ENCODE data around the gene ENG.
"Not testable (repeated sequence)": the region's sequence is repeated elsewhere in the genome, so short reads cannot be mapped to it uniquely, and the experiment has no call there.

ENG gene

GRCh38 chr9:127878652-127879390 lies 24.4 kb upstream of the ENG start:
- no peak for DNase-seq (ENCODE audit: low spot score)

GRCh38 chr9:127878001-127878651 lies 23.7 kb upstream of the ENG start:
- DNase-seq (ENCODE audit: low spot score), result no peak

- DNase-seq (ENCODE audit: low spot score), result no peak
These were observed 23.1 kb upstream of the ENG start, which contains the start of gene AK1 for GRCh38 chr9:127877566-127877998. TSS of gene AK1 (minus strand) at chr9:127877675. CDS start at chr9:127874617, 3,058 bp downstream.

GRCh38 chr9:127876764-127877562 lies 22.5 kb upstream of the ENG start:
- no peak for DNase-seq (ENCODE audit: low spot score)

- DNase-seq (ENCODE audit: low spot score), result no peak
These were observed 21.7 kb upstream of the ENG start for GRCh38 chr9:127876026-127876763.

GRCh38 chr9:127875306-127875966 lies 21.0 kb upstream of the ENG start:
- no peak for DNase-seq (ENCODE audit: low spot score)

GRCh38 chr9:127874301-127875221 lies 20.1 kb upstream of the ENG start:
- DNase-seq (ENCODE audit: low spot score), result no peak

- DNase-seq (ENCODE audit: low spot score), result no peak
These were observed 19.4 kb upstream of the ENG start for GRCh38 chr9:127873886-127874285.

- no peak for DNase-seq (ENCODE audit: low spot score)
These were observed 18.8 kb upstream of the ENG start for GRCh38 chr9:127873223-127873691.

- no peak for DNase-seq (ENCODE audit: low spot score)
These were observed 18.1 kb upstream of the ENG start for GRCh38 chr9:127872369-127873222.

GRCh38 chr9:127871531-127871930 lies 17.1 kb upstream of the ENG start:
- DNase-seq (ENCODE audit: low spot score), result no peak

GRCh38 chr9:127870887-127871286 lies 16.4 kb upstream of the ENG start:
- DNase-seq (ENCODE audit: low spot score), result no peak

GRCh38 chr9:127870153-127870491 lies 15.7 kb upstream of the ENG start:
- DNase-seq (ENCODE audit: low spot score), result not testable (repeated sequence)

GRCh38 chr9:127869310-127870152 lies 15.1 kb upstream of the ENG start:
- peak; percentile 88 for DNase-seq (ENCODE audit: low spot score)

GRCh38 chr9:127868278-127868902 lies 13.9 kb upstream of the ENG start:
- no peak for DNase-seq (ENCODE audit: low spot score)

GRCh38 chr9:127867356-127868277 lies 13.2 kb upstream of the ENG start:
- no peak for DNase-seq (ENCODE audit: low spot score)

- DNase-seq (ENCODE audit: low spot score), result no peak
These were observed 12.1 kb upstream of the ENG start for GRCh38 chr9:127866535-127866934.
